OCI-LY7 (cell line): ENCODE measurements around the gene PRPF18.

ENCODE experiments used
- CTCF ChIP-seq: fragments of 200-600 bp; sonication (generic); conservative IDR thresholded peaks from 2 replicates; pipeline ENCODE4 v1.5.1; 2014; ENCODE audit warnings: mild to moderate bottlenecking, antibody characterized with exemption, low read length, moderate library complexity, mixed read lengths
- EZH2phosphoT487 ChIP-seq: fragments of 200-600 bp; sonication (generic); IDR thresholded peaks from 2 replicates; pipeline ENCODE4 v1.6.1; 2018; ENCODE audit warnings: low read depth, borderline replicate concordance, mild to moderate bottlenecking, mixed run types, antibody characterized with exemption, low read length, moderate library complexity, mixed read lengths

DNA sequence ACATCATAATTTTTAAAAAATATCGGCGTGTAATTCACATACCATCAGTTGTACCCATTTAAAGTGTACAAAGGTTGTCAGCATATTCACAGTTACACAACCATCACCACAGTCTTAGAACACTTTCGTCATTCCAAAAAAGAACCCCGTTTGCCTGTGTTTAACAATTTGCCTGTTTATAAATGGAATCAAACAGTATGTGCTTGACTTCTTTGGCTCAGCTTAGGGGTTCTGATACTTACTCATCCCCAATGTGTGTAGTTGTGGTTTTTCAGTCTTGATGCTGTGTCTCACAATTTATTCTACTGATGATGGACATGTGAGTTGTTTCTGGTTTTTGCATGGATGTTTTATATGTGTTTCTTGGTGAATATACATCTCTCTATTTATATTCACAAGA, 50.0 kb downstream of the PRPF18 start:
- TF ChIP-seq CTCF (no peak), EZH2phosphoT487 (no peak)
